Aorta (tissue), 5 donors: ENCODE measurements around the gene FBXL7. TPM values are rescaled to one million over a fixed set of nuclear protein-coding genes. Genes with fewer than 3 reads are reported as not detected.

Experiments used
- ATAC-seq: fragments of 200-7000 bp; cut with Tn5 transposase; one replicate; pipeline ENCODE4 v1.9.1; 2022; ENCODE audit warnings: moderate library complexity; ENCODE audit not compliant: low FRiP score
- DNase-seq, 2 donors: peaks; one replicate each; pipeline ENCODE4 v3.0.0-alpha.2; 2020
- H3K27ac ChIP-seq, 2 donors: one replicate each; pipeline ENCODE4 v1.5.1; 2013; ENCODE audit warnings: low read length in 2 of 2, mild to moderate bottlenecking in 2 of 2, moderate library complexity in 2 of 2, control low read depth in 1 of 2, inconsistent platforms in 1 of 2, low read depth in 1 of 2
- H3K27me3 ChIP-seq, 2 donors: one replicate each; pipeline ENCODE4 v1.6.1; 2013; ENCODE audit warnings: control low read depth in 1 of 2, low read length in 1 of 2, mild to moderate bottlenecking in 1 of 2, moderate library complexity in 1 of 2; ENCODE audit not compliant: insufficient read depth in 2 of 2, control insufficient read depth in 1 of 2
- H3K36me3 ChIP-seq, 2 donors: one replicate each; pipeline ENCODE4 v1.6.1; 2013; ENCODE audit warnings: control low read depth in 1 of 2, low read length in 1 of 2, mild to moderate bottlenecking in 1 of 2; ENCODE audit not compliant: insufficient read depth in 2 of 2, control insufficient read depth in 1 of 2
- H3K4me1 ChIP-seq, 2 donors: one replicate each; pipeline ENCODE4 v1.6.1; 2013; ENCODE audit warnings: low read length in 2 of 2, control low read depth in 1 of 2, mild to moderate bottlenecking in 1 of 2, moderate library complexity in 1 of 2; ENCODE audit not compliant: insufficient read depth in 2 of 2, control insufficient read depth in 1 of 2
- H3K4me3 ChIP-seq, 2 donors: one replicate each; pipeline ENCODE4 v1.5.1; 2013; ENCODE audit warnings: low read length in 2 of 2, control low read depth in 1 of 2, mild to moderate bottlenecking in 1 of 2
- H3K9me3 ChIP-seq: one replicate; pipeline ENCODE4 v1.6.1; 2013; ENCODE audit warnings: mild to moderate bottlenecking, low read length; ENCODE audit not compliant: control insufficient read depth
- WGBS, 2 donors: extraction: QIAGEN DNeasy Blood & Tissue Kit; methylation state at CpG; one replicate each; pipeline ENCODE4 v1.1.7; 2013; 5-methylcytosine and 5-hydroxymethylcytosine counted together
- intact Hi-C, 2 donors: fragments of 100-400 bp; cut with DNase I; formaldehyde crosslinking; loops; one replicate each; pipeline versions ENCODE4 v1.14.2 to v1.15.0; 2022
- polyA plus RNA-seq, 2 donors: library from polyadenylated mRNA; stranded (reverse); fragments of 200-250 nt; gene quantifications; one replicate each; pipeline ENCODE4 v1.2.3, GENCODE V29; 2013
- total RNA-seq, 2 donors: library from RNA; stranded (reverse); fragmentation: NEBNext Ultra II Directional; extraction: Animal tissue kit (Norgen Biotek cat#: 25700); gene quantifications; one replicate each; pipeline ENCODE4 v1.2.1, GENCODE V29; 2021
- donor health status: healthy with polysubstance abuse.
- donor health status: Bipolar disorder and iron deficiency.
- donor health status: DM: no; HTN: no; CAD: no.
- donor health status: DM: no; HTN: no; CAD: no.
- donor health status: DM: yes; HTN: yes; CAD: no.

FBXL7 gene
- total and polyA plus RNA-seq, 4 donors = 3.9 to 32.7 (median 14.7) TPM

- 94% methylated on average over 2 of the region's 2 CpGs for WGBS, 2 donors
- no peak overlapping the region for H3K27ac ChIP-seq
- DNase-seq = no peak
- intact Hi-C loops = no loop called here
- H3K27me3 ChIP-seq = no peaks in the 10 kb centered on the region
- peaks cover 0 to 2% of the 10 kb centered on the region in 2 donors for H3K36me3 ChIP-seq
- no peak overlapping the region for H3K4me3 ChIP-seq
- ATAC-seq = no peak
- H3K4me1 ChIP-seq = peaks cover 0 to 13% of the 10 kb centered on the region in 2 donors
- no peaks in the 10 kb centered on the region for H3K9me3 ChIP-seq
Observed at GRCh38 chr5:15539951-15540350, 40.0 kb downstream of the FBXL7 start.

- ATAC-seq (no peak), DNase-seq (no peak)
- H3K27ac ChIP-seq = no peak overlapping the region
- 46 to 49% methylated on average over 4 of the region's 4 CpGs for WGBS, 2 donors
- no peaks in the 10 kb centered on the region for H3K27me3 ChIP-seq
- H3K36me3 ChIP-seq = no peaks in the 10 kb centered on the region
- no peaks in the 10 kb centered on the region for H3K9me3 ChIP-seq
- peaks cover 2 to 4% of the 10 kb centered on the region in 2 donors for H3K4me1 ChIP-seq
- intact Hi-C loops = no loop called here
- no peak overlapping the region for H3K4me3 ChIP-seq
Observed at GRCh38 chr5:15544039-15544438, 44.1 kb downstream of the FBXL7 start.

GRCh38 chr5:15545082-15545481, 45.1 kb downstream of the FBXL7 start:
- ATAC-seq (no peak), DNase-seq (no peak)
- no peak overlapping the region for H3K4me3 ChIP-seq
- H3K36me3 ChIP-seq = no peaks in the 10 kb centered on the region
- H3K9me3 ChIP-seq = no peaks in the 10 kb centered on the region
- no peak overlapping the region for H3K27ac ChIP-seq
- intact Hi-C loops = no loop called here
- peaks cover 2 to 8% of the 10 kb centered on the region in 2 donors for H3K4me1 ChIP-seq
- 90% methylated on average over 2 of the region's 2 CpGs for WGBS, 2 donors
- no peaks in the 10 kb centered on the region for H3K27me3 ChIP-seq

- 82 to 92% methylated on average over 4 of the region's 4 CpGs for WGBS, 2 donors
Observed at GRCh38 chr5:15547261-15547839, 47.4 kb downstream of the FBXL7 start.

GRCh38 chr5:15549961-15550360, 50.0 kb downstream of the FBXL7 start:
- Histone ChIP-seq H3K9me3 (no peaks in the 10 kb centered on the region), H3K36me3 (no peaks in the 10 kb centered on the region), H3K4me1 (peaks cover 6 to 7% of the 10 kb centered on the region in 2 donors), H3K4me3 (no peak overlapping the region), H3K27me3 (no peaks in the 10 kb centered on the region), H3K27ac (no peak overlapping the region)
- intact Hi-C loops = no loop called here
- peak; percentile 34 for ATAC-seq
- no peak for DNase-seq
- WGBS, 2 donors = 9 to 13% methylated on average over 1 of the region's 1 CpG

More at GRCh38 chr5:15547261-15547839, 47.4 kb downstream of the FBXL7 start:
- intact Hi-C loops = no loop called here
- H3K4me1 ChIP-seq = peaks cover 6 to 11% of the 10 kb centered on the region in 2 donors
- no peaks in the 10 kb centered on the region for H3K27me3 ChIP-seq
- no peak for DNase-seq
- H3K27ac ChIP-seq = no peak overlapping the region
- ATAC-seq = no peak
- H3K9me3 ChIP-seq = no peaks in the 10 kb centered on the region
- H3K36me3 ChIP-seq = no peaks in the 10 kb centered on the region
- no peak overlapping the region for H3K4me3 ChIP-seq

GRCh38 chr5:15550502-15551112, 50.6 kb downstream of the FBXL7 start:
- no peaks in the 10 kb centered on the region for H3K9me3 ChIP-seq
- peaks cover 6 to 7% of the 10 kb centered on the region in 2 donors for H3K4me1 ChIP-seq
- no peak overlapping the region for H3K27ac ChIP-seq
- DNase-seq (no peak), ATAC-seq (peak; percentile 53)
- no peak overlapping the region for H3K4me3 ChIP-seq
- H3K27me3 ChIP-seq = no peaks in the 10 kb centered on the region
- WGBS, 2 donors = 32 to 34% methylated on average over 4 of the region's 4 CpGs
- no peaks in the 10 kb centered on the region for H3K36me3 ChIP-seq
- intact Hi-C loops = no loop called here

- ATAC-seq (no peak), DNase-seq (no peak)
- Histone ChIP-seq H3K9me3 (no peaks in the 10 kb centered on the region), H3K27ac (no peak overlapping the region), H3K4me3 (no peak overlapping the region), H3K36me3 (no peaks in the 10 kb centered on the region), H3K27me3 (no peaks in the 10 kb centered on the region), H3K4me1 (peaks cover 6 to 7% of the 10 kb centered on the region in 2 donors)
- intact Hi-C loops = no loop called here
- WGBS, 2 donors = 46 to 55% methylated on average over 4 of the region's 4 CpGs
Observed at GRCh38 chr5:15551113-15551504, 51.1 kb downstream of the FBXL7 start.

GRCh38 chr5:15554542-15554941, 54.6 kb downstream of the FBXL7 start:
- no peak overlapping the region for H3K27ac ChIP-seq
- peaks cover 4 to 5% of the 10 kb centered on the region in 2 donors for H3K4me1 ChIP-seq
- WGBS, 2 donors = 87 to 93% methylated on average over 1 of the region's 1 CpG
- ATAC-seq = no peak
- no peak for DNase-seq
- H3K4me3 ChIP-seq = no peak overlapping the region
- H3K27me3 ChIP-seq = no peaks in the 10 kb centered on the region
- intact Hi-C loops = no loop called here
- H3K36me3 ChIP-seq = no peaks in the 10 kb centered on the region
- no peaks in the 10 kb centered on the region for H3K9me3 ChIP-seq

GRCh38 chr5:15555176-15555575, 55.2 kb downstream of the FBXL7 start:
- Histone ChIP-seq H3K4me1 (peaks cover 2 to 4% of the 10 kb centered on the region in 2 donors), H3K27me3 (no peaks in the 10 kb centered on the region), H3K4me3 (no peak overlapping the region), H3K27ac (no peak overlapping the region), H3K9me3 (no peaks in the 10 kb centered on the region), H3K36me3 (no peaks in the 10 kb centered on the region)
- no peak for DNase-seq
- WGBS, 2 donors = 95 to 97% methylated on average over 5 of the region's 5 CpGs
- intact Hi-C loops = no loop called here
- ATAC-seq = no peak
